ENCODE measurements around the gene SOX18.

The SOX18 gene

GRCh38 chr20:64035066-64035932, 14.1 kb downstream of the SOX18 start:
- TF ChIP-seq, protein P1, sequence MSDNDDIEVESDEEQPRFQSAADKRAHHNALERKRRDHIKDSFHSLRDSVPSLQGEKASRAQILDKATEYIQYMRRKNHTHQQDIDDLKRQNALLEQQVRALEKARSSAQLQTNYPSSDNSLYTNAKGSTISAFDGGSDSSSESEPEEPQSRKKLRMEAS (IDR thresholded peaks at IDR 0.05): no peak
- TF ChIP-seq ZBTB7A (IDR thresholded peaks at IDR 0.05; ENCODE audit: low read depth) (no peak), TAF1 (IDR thresholded peaks at IDR 0.05; ENCODE audit: low read depth) (no peak), YY1 (IDR thresholded peaks at IDR 0.05; ENCODE audit: low read depth) (no peak), USF1 (IDR thresholded peaks at IDR 0.05) (no peak), EGR1 (IDR thresholded peaks at IDR 0.05) (no peak), RAD21 (IDR thresholded peaks at IDR 0.05; ENCODE audit: low read depth) (no peak), FOXM1 (IDR thresholded peaks at IDR 0.05; ENCODE audit: borderline replicate concordance, low read depth) (no peak), TEAD4 (IDR thresholded peaks at IDR 0.05) (no peak), TCF12 (IDR thresholded peaks at IDR 0.05; ENCODE audit: low read depth) (no peak), CREB1 (IDR thresholded peaks at IDR 0.05; ENCODE audit: low read depth) (no peak), CEBPB (IDR thresholded peaks at IDR 0.05) (no peak), EP300 (IDR thresholded peaks at IDR 0.05; ENCODE audit: borderline replicate concordance) (no peak)
- TF ChIP-seq, protein P2, sequence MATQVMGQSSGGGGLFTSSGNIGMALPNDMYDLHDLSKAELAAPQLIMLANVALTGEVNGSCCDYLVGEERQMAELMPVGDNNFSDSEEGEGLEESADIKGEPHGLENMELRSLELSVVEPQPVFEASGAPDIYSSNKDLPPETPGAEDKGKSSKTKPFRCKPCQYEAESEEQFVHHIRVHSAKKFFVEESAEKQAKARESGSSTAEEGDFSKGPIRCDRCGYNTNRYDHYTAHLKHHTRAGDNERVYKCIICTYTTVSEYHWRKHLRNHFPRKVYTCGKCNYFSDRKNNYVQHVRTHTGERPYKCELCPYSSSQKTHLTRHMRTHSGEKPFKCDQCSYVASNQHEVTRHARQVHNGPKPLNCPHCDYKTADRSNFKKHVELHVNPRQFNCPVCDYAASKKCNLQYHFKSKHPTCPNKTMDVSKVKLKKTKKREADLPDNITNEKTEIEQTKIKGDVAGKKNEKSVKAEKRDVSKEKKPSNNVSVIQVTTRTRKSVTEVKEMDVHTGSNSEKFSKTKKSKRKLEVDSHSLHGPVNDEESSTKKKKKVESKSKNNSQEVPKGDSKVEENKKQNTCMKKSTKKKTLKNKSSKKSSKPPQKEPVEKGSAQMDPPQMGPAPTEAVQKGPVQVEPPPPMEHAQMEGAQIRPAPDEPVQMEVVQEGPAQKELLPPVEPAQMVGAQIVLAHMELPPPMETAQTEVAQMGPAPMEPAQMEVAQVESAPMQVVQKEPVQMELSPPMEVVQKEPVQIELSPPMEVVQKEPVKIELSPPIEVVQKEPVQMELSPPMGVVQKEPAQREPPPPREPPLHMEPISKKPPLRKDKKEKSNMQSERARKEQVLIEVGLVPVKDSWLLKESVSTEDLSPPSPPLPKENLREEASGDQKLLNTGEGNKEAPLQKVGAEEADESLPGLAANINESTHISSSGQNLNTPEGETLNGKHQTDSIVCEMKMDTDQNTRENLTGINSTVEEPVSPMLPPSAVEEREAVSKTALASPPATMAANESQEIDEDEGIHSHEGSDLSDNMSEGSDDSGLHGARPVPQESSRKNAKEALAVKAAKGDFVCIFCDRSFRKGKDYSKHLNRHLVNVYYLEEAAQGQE (IDR thresholded peaks at IDR 0.05; ENCODE audit: low read depth): no peak

DNA sequence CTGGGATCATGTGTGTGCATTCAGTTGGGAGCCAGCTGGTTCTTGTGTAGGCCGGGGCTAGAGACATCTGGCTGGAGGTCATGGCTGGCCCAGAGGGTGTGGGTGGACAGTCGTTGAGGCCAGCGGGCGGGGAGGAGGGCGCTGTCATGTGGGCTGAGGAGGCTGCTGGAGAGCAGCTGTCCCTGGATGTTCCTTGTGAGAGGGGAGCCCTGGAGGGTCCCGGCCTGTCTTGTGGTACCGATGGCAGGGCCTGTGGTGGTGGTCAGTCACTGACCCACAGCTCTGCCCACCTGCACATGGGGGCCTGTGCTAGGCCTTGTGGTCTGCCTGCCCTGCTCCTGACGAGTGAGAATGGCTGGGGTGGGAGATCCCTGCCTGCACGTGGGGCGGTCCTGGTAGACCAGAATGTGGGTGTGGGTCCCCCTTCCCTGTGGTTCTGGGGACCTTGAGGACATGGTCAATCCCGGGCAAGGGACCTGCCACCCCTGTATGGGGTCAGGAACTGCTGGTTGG, 15.4 kb downstream of the SOX18 start:
- TF ChIP-seq CEBPB (IDR thresholded peaks at IDR 0.05) (no peak), TAF1 (IDR thresholded peaks at IDR 0.05; ENCODE audit: low read depth) (no peak), EP300 (IDR thresholded peaks at IDR 0.05; ENCODE audit: borderline replicate concordance) (no peak), ZBTB7A (IDR thresholded peaks at IDR 0.05; ENCODE audit: low read depth) (no peak), FOXM1 (IDR thresholded peaks at IDR 0.05; ENCODE audit: borderline replicate concordance, low read depth) (no peak), TEAD4 (IDR thresholded peaks at IDR 0.05) (no peak), RAD21 (IDR thresholded peaks at IDR 0.05; ENCODE audit: low read depth) (no peak), TCF12 (IDR thresholded peaks at IDR 0.05; ENCODE audit: low read depth) (no peak)
- TF ChIP-seq, protein P2 (IDR thresholded peaks at IDR 0.05; ENCODE audit: low read depth): no peak
- TF ChIP-seq, protein P1 (IDR thresholded peaks at IDR 0.05): no peak

GRCh38 chr20:64032706-64033624, 16.5 kb downstream of the SOX18 start:
- TF ChIP-seq CREB1 (IDR thresholded peaks at IDR 0.05; ENCODE audit: low read depth): no peak
- TF ChIP-seq RAD21 (IDR thresholded peaks at IDR 0.05; ENCODE audit: low read depth): no peak
- no peak for TF ChIP-seq FOXM1 (IDR thresholded peaks at IDR 0.05; ENCODE audit: borderline replicate concordance, low read depth)
- TF ChIP-seq, protein P2 (IDR thresholded peaks at IDR 0.05; ENCODE audit: low read depth): no peak
- TF ChIP-seq NFIC (IDR thresholded peaks at IDR 0.05): no peak
- TF ChIP-seq ZBTB7A (IDR thresholded peaks at IDR 0.05; ENCODE audit: low read depth): no peak
- TF ChIP-seq TAF1 (IDR thresholded peaks at IDR 0.05; ENCODE audit: low read depth): no peak
- no peak for TF ChIP-seq EGR1 (IDR thresholded peaks at IDR 0.05)
- TF ChIP-seq EP300 (IDR thresholded peaks at IDR 0.05; ENCODE audit: borderline replicate concordance): no peak
- TF ChIP-seq CEBPB (IDR thresholded peaks at IDR 0.05): no peak
- no peak for TF ChIP-seq TEAD4 (IDR thresholded peaks at IDR 0.05)
- no peak for TF ChIP-seq YY1 (IDR thresholded peaks at IDR 0.05; ENCODE audit: low read depth)
- no peak for TF ChIP-seq USF1 (IDR thresholded peaks at IDR 0.05)
- TF ChIP-seq, protein P1 (IDR thresholded peaks at IDR 0.05): no peak
- no peak for TF ChIP-seq TCF12 (IDR thresholded peaks at IDR 0.05; ENCODE audit: low read depth)

Measured in Ishikawa (cell line).